Measurements from ENCODE around the gene PRKCH.
"Not testable (repeated sequence)": the region's sequence is repeated elsewhere in the genome, so short reads cannot be mapped to it uniquely, and the experiment has no call there.

The PRKCH gene

GRCh38 chr14:61464539-61465320 lies 143.4 kb downstream of the PRKCH start:
- H3K9ac ChIP-seq (ENCODE audit: low read length); H3K9me3 ChIP-seq (ENCODE audit: control insufficient read depth, low read depth, low read length); H3K4me3 ChIP-seq (ENCODE audit: low read length); H3K27ac ChIP-seq (ENCODE audit: low read length); H3K27me3 ChIP-seq (ENCODE audit: control insufficient read depth, insufficient read depth, low read length); H3K36me3 ChIP-seq (ENCODE audit: control insufficient read depth, low read depth, low read length): not testable (repeated sequence)
- H3K4me1 ChIP-seq (ENCODE audit: control insufficient read depth, low read depth, low read length) = peaks cover 37% of the 10 kb centered on the region

GRCh38 chr14:61466249-61466904 lies 145.0 kb downstream of the PRKCH start:
- Histone ChIP-seq H3K4me3 (ENCODE audit: low read length) (peak overlapping the region; percentile 24), H3K36me3 (ENCODE audit: control insufficient read depth, low read depth, low read length) (no peaks in the 10 kb centered on the region), H3K4me1 (ENCODE audit: control insufficient read depth, low read depth, low read length) (peaks cover 49% of the 10 kb centered on the region), H3K27me3 (ENCODE audit: control insufficient read depth, insufficient read depth, low read length) (no peaks in the 10 kb centered on the region), H3K9ac (ENCODE audit: low read length) (peak overlapping the region; percentile 57), H3K9me3 (ENCODE audit: control insufficient read depth, low read depth, low read length) (no peaks in the 10 kb centered on the region), H3K27ac (ENCODE audit: low read length) (peak overlapping the region; percentile 77)

GRCh38 chr14:61466905-61467280 lies 145.5 kb downstream of the PRKCH start:
- Histone ChIP-seq H3K27ac (ENCODE audit: low read length) (no peak overlapping the region), H3K4me1 (ENCODE audit: control insufficient read depth, low read depth, low read length) (peaks cover 49% of the 10 kb centered on the region), H3K9ac (ENCODE audit: low read length) (peak overlapping the region; percentile 57)

GRCh38 chr14:61467296-61467695 lies 145.9 kb downstream of the PRKCH start:
- H3K4me1 ChIP-seq (ENCODE audit: control insufficient read depth, low read depth, low read length) = peaks cover 48% of the 10 kb centered on the region
- H3K36me3 ChIP-seq (ENCODE audit: control insufficient read depth, low read depth, low read length) = no peaks in the 10 kb centered on the region
- no peaks in the 10 kb centered on the region for H3K9me3 ChIP-seq (ENCODE audit: control insufficient read depth, low read depth, low read length)
- H3K4me3 ChIP-seq (ENCODE audit: low read length) = no peak overlapping the region
- no peaks in the 10 kb centered on the region for H3K27me3 ChIP-seq (ENCODE audit: control insufficient read depth, insufficient read depth, low read length)
- no peak overlapping the region for H3K27ac ChIP-seq (ENCODE audit: low read length)
- H3K9ac ChIP-seq (ENCODE audit: low read length) = no peak overlapping the region

More at GRCh38 chr14:61466905-61467280, 145.5 kb downstream of the PRKCH start:
- H3K4me3 ChIP-seq (ENCODE audit: low read length) = peak overlapping the region; percentile 24
- H3K27me3 ChIP-seq (ENCODE audit: control insufficient read depth, insufficient read depth, low read length) = no peaks in the 10 kb centered on the region
- no peaks in the 10 kb centered on the region for H3K9me3 ChIP-seq (ENCODE audit: control insufficient read depth, low read depth, low read length)
- H3K36me3 ChIP-seq (ENCODE audit: control insufficient read depth, low read depth, low read length) = no peaks in the 10 kb centered on the region

GRCh38 chr14:61468063-61468825 lies 146.9 kb downstream of the PRKCH start:
- Histone ChIP-seq H3K36me3 (ENCODE audit: control insufficient read depth, low read depth, low read length) (no peaks in the 10 kb centered on the region), H3K4me3 (ENCODE audit: low read length) (no peak overlapping the region), H3K27me3 (ENCODE audit: control insufficient read depth, insufficient read depth, low read length) (no peaks in the 10 kb centered on the region), H3K27ac (ENCODE audit: low read length) (no peak overlapping the region), H3K4me1 (ENCODE audit: control insufficient read depth, low read depth, low read length) (peaks cover 39% of the 10 kb centered on the region), H3K9me3 (ENCODE audit: control insufficient read depth, low read depth, low read length) (no peaks in the 10 kb centered on the region), H3K9ac (ENCODE audit: low read length) (no peak overlapping the region)

GRCh38 chr14:61469781-61470180 lies 148.4 kb downstream of the PRKCH start:
- Histone ChIP-seq H3K27ac (ENCODE audit: low read length) (no peak overlapping the region), H3K9me3 (ENCODE audit: control insufficient read depth, low read depth, low read length) (no peaks in the 10 kb centered on the region), H3K4me3 (ENCODE audit: low read length) (no peak overlapping the region), H3K36me3 (ENCODE audit: control insufficient read depth, low read depth, low read length) (no peaks in the 10 kb centered on the region), H3K9ac (ENCODE audit: low read length) (no peak overlapping the region), H3K4me1 (ENCODE audit: control insufficient read depth, low read depth, low read length) (peaks cover 39% of the 10 kb centered on the region), H3K27me3 (ENCODE audit: control insufficient read depth, insufficient read depth, low read length) (no peaks in the 10 kb centered on the region)

- H3K27me3 ChIP-seq (ENCODE audit: control insufficient read depth, insufficient read depth, low read length) = no peaks in the 10 kb centered on the region
- H3K27ac ChIP-seq (ENCODE audit: low read length) = no peak overlapping the region
- no peaks in the 10 kb centered on the region for H3K9me3 ChIP-seq (ENCODE audit: control insufficient read depth, low read depth, low read length)
- no peaks in the 10 kb centered on the region for H3K36me3 ChIP-seq (ENCODE audit: control insufficient read depth, low read depth, low read length)
- no peak overlapping the region for H3K9ac ChIP-seq (ENCODE audit: low read length)
- H3K4me1 ChIP-seq (ENCODE audit: control insufficient read depth, low read depth, low read length) = peaks cover 39% of the 10 kb centered on the region
- H3K4me3 ChIP-seq (ENCODE audit: low read length) = peak overlapping the region; percentile 36
Measured at GRCh38 chr14:61470261-61470960, 149.0 kb downstream of the PRKCH start.

- H3K4me3 ChIP-seq (ENCODE audit: low read length) = no peak overlapping the region
- no peaks in the 10 kb centered on the region for H3K27me3 ChIP-seq (ENCODE audit: control insufficient read depth, insufficient read depth, low read length)
- H3K36me3 ChIP-seq (ENCODE audit: control insufficient read depth, low read depth, low read length) = no peaks in the 10 kb centered on the region
- H3K9ac ChIP-seq (ENCODE audit: low read length) = no peak overlapping the region
- H3K4me1 ChIP-seq (ENCODE audit: control insufficient read depth, low read depth, low read length) = peaks cover 35% of the 10 kb centered on the region
- no peaks in the 10 kb centered on the region for H3K9me3 ChIP-seq (ENCODE audit: control insufficient read depth, low read depth, low read length)
- H3K27ac ChIP-seq (ENCODE audit: low read length) = no peak overlapping the region
Measured at GRCh38 chr14:61470961-61471293, 149.5 kb downstream of the PRKCH start.

GRCh38 chr14:61471297-61472005 lies 150.1 kb downstream of the PRKCH start:
- Histone ChIP-seq H3K4me3 (ENCODE audit: low read length) (no peak overlapping the region), H3K9me3 (ENCODE audit: control insufficient read depth, low read depth, low read length) (no peaks in the 10 kb centered on the region), H3K27ac (ENCODE audit: low read length) (no peak overlapping the region), H3K4me1 (ENCODE audit: control insufficient read depth, low read depth, low read length) (peaks cover 30% of the 10 kb centered on the region), H3K27me3 (ENCODE audit: control insufficient read depth, insufficient read depth, low read length) (no peaks in the 10 kb centered on the region), H3K36me3 (ENCODE audit: control insufficient read depth, low read depth, low read length) (no peaks in the 10 kb centered on the region), H3K9ac (ENCODE audit: low read length) (no peak overlapping the region)

GRCh38 chr14:61472011-61472672 lies 150.8 kb downstream of the PRKCH start:
- Histone ChIP-seq H3K4me1 (ENCODE audit: control insufficient read depth, low read depth, low read length) (peaks cover 23% of the 10 kb centered on the region), H3K9ac (ENCODE audit: low read length) (no peak overlapping the region), H3K27me3 (ENCODE audit: control insufficient read depth, insufficient read depth, low read length) (no peaks in the 10 kb centered on the region), H3K9me3 (ENCODE audit: control insufficient read depth, low read depth, low read length) (no peaks in the 10 kb centered on the region), H3K4me3 (ENCODE audit: low read length) (no peak overlapping the region), H3K36me3 (ENCODE audit: control insufficient read depth, low read depth, low read length) (no peaks in the 10 kb centered on the region), H3K27ac (ENCODE audit: low read length) (no peak overlapping the region)

Data from iPS-18a (cell line).